ENCODE measurements around the gene ABHD15.

The ABHD15 gene

DNA sequence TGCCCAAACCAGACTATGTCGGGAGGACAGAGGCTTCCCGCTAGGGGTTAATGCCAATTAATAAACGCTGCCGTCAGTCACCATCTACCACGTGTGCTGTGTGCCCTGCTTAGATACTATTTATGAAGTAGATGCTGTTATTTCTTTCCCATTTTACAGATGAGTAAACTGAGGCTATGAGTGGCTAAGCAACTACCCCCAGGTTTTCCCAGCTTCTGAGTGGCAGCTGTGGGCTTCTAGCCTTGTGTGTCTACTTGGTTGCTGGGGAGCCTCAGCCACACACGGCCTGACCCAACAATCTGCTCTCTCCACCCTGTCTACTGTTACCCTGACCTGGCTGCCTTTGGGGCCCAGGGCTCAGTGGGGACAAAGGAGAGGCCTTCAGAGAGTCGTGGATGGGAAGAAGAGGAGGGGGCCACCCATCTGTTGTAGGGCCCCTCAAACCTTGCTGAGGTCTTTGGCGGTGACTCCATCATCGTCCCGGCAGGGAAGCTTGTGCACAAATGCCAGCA lies 15.5 kb upstream of the ABHD15 start:
- DNase-seq, result no peak

GRCh38 chr17:29581583-29582253 lies 14.9 kb upstream of the ABHD15 start:
- DNase-seq, result no peak

GRCh38 chr17:29579866-29580771 lies 13.3 kb upstream of the ABHD15 start:
- DNase-seq, result peak; percentile 83 to 87

GRCh38 chr17:29578626-29579485 lies 12.0 kb upstream of the ABHD15 start:
- DNase-seq, result no peak

DNA sequence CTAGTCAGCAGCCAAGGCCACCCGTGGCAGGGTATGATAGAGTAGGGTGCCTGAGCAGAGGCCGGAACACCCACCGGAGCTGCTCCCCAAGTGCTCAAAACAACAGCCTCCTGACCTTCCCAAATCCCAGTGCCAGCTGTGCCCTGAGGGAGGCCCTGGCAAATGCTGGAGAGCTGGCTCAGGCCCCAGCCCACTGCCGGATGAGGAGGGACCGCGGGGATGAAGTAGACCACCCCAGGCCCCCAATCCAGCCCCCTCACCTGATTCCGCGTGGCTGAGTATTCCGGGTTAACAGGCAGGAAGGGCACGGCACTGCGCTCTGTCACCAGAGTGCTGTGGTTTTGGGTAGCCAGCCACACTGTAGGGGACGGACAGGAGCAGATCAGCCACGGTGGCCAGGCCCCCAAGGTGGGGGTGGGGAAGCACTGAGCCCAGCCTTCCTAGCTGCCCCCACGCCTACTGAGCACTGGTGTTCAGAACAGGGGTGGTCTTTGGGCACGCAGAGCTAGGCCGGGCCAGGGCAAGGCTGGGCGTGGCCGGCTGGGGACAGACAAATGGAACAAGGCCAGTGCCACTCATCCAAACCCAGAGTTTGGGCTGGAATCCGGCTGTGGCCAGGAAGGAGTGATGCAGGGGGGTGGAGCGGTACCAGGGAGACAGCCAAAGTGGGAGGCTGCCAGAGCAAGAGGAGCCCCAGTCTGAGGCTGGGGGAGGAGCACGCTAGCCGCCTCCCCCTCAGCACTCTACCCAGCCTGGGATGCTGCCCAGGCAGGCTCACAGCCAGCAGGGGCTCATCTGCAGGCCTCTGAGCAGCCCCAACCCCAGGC lies 10.8 kb upstream of the ABHD15 start:
- no peak for DNase-seq

GRCh38 chr17:29577001-29577370 lies 10.1 kb upstream of the ABHD15 start:
- DNase-seq, result no peak

DNA sequence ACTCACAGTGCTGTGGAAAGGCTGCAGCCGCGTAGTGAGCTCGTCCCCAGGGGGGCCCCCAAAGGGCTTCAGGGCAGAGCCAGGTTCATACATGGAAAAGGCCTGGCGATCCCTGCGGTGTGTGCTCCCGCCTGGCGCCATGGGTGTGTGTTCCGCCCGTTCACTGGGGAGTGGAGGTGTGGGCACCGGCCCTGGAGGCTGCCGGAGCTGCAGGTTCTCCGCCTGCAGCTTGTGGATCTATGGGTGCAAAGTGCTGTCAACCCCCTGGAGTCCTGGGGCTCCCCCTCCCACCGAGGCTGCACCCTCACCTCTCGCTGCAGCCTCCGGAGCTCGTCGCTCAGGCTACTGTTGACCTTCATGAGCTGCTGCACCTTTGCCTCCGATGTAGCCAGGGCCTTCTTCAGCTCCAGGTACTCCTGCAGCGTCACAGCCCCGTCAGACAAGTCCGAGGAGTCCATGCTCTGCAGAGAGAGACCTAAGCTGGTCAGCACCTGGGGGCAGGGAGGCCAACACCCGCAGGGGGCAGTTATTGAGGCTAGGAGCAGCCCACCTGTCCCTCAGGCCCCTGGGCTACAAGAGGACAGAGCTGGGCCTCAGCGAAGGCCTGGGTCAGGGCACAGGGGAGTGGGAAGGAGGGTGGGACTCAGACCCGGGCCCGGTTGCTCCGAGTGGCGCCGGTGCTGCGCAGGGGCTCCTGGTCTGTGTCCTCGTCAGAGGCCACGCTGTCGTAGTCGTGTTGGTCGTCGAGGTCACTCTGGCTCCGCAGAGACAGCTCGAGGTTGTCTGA lies 9.6 kb upstream of the ABHD15 start:
- DNase-seq, result no peak

DNA sequence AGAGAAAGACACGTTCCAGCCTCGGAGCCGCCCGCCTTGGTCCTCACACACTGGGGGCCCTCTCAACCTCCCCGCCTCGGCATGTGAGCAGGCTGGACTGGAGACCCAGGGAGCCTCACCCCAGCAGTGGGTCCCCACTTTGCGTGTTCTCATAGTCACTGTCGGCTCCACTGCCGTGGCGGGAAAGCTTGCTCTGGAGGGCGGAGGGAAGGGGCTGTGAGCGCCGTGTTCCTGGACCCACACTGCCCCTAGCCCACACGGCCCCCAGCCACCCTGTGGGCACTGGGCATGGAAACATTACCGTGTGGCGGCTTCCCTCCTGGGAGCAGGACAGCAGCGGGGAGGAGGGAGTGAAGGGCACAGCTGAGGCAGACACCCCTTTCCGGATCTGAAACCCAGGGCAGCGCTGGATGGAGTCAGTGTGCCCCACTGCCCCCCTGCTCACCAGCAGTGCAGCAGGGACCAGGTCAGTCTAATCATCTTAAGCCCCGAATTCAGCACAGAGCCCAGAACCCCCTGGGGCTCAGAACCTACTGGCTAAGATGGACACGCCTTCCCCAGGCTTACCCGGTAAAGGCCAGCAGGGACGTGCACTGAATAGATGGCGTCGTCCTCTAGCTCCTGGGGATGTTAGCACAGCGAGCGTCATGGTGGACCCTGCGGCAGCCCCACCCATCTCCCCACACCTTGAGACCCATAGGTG lies 8.8 kb upstream of the ABHD15 start:
- DNase-seq, result no peak

GRCh38 chr17:29574732-29575510 lies 8.1 kb upstream of the ABHD15 start:
- DNase-seq, result no peak

GRCh38 chr17:29573871-29574731 lies 7.3 kb upstream of the ABHD15 start:
- DNase-seq, result no peak

DNA sequence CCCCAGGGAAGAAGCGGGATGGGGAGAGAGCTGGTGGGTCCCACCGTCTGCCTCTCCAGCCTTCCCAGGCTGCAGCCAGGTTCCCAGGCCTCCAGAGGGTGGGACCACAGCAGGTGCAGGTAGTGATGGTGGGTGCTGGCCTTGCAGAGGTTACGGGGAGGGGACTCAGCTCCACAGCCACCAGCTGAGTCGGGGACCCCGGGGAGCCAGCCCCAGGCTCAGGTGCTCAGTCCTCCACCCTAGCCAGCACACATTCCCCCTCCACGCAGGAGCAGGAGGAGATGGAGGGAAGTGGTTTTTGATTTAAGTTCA lies 6.7 kb upstream of the ABHD15 start:
- DNase-seq, result no peak

DNA sequence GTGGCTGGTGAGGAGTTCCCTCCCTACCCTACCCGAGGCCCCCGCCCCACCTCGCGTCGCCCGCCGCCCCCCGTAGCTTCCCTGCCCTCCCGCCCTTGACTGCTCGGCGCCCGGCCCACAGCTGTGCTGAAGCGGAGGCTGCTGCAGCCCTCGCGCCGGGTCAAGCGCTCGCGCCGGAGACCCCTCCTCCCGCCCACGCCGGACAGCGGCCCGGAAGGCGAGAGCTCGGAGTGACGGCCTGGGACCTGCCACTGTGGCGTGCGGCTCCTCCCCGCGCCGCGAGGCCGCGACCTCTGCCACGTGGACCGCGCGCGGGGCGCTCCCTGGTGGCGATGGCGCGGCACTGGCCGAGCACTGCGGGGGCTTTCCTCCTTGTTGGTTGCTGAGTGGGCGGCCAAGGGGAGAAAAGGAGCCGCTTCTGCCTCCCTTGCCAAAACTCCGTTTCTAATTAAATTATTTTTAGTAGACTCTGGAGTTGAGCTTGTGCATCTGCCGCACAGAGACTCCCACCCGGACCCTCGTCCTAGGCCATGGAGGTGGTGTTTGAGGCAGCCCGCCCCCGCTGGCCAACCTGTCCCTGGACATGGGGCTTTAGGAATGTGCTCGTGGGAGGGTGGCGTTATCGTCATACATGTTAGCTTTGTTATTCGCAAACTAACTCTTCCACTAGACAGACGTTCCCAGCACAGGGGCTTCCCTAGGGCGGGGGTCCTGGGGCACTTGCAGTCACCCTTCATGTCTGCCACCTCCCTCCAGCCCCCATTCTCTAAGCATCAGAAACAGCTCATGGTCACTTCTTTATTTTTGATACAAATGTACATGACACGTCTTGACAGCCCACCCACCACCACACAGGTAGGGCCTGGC lies 6.1 kb upstream of the ABHD15 start:
- DNase-seq, result peak; percentile 66 to 82

DNA sequence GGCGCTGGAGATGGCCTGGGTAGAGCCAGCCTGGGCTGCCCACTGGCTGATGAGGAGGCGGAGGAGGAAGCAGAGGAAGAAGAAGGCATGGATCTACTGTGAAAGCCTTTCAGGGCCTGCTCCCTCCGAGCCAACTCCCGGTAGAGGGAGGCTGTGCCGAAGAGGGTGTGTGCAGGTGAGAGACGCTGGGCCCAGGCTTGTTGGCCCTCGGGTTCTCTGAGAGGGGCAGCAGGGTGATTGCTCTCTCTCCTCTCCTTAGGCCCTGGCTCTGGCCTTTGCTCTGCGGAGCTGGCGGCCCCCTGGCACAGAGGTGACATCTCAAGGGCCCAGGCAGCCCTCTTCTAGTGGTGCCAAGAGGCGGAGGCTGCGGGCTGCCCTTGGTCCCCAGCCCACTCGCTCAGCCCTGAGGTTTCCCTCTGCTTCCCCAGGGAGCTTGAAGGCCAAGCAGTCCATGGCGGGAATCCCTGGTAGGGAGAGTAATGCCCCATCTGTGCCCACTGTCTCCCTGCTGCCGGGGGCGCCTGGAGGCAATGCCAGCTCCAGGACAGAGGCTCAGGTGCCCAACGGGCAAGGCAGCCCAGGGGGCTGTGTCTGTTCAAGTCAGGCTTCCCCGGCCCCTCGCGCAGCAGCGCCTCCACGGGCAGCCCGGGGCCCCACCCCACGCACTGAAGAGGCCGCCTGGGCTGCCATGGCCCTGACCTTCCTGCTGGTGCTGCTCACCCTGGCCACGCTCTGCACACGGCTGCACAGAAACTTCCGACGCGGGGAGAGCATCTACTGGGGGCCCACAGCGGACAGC lies 5.2 kb upstream of the ABHD15 start:
- DNase-seq, result no peak

GRCh38 chr17:29571486-29571882 lies 4.6 kb upstream of the ABHD15 start:
- no peak for DNase-seq

- no peak for DNase-seq
Observed at GRCh38 chr17:29570521-29570920, 3.7 kb upstream of the ABHD15 start.

GRCh38 chr17:29569245-29569950 lies 2.6 kb upstream of the ABHD15 start:
- DNase-seq, result no peak
